ENCODE results near the gene LCAT.
A peak's percentile ranks its signal among the peaks of the same experiment; 100 is the strongest.
"Not testable (repeated sequence)": the region's sequence is repeated elsewhere in the genome, so short reads cannot be mapped to it uniquely, and the experiment has no call there.

The LCAT gene

DNA sequence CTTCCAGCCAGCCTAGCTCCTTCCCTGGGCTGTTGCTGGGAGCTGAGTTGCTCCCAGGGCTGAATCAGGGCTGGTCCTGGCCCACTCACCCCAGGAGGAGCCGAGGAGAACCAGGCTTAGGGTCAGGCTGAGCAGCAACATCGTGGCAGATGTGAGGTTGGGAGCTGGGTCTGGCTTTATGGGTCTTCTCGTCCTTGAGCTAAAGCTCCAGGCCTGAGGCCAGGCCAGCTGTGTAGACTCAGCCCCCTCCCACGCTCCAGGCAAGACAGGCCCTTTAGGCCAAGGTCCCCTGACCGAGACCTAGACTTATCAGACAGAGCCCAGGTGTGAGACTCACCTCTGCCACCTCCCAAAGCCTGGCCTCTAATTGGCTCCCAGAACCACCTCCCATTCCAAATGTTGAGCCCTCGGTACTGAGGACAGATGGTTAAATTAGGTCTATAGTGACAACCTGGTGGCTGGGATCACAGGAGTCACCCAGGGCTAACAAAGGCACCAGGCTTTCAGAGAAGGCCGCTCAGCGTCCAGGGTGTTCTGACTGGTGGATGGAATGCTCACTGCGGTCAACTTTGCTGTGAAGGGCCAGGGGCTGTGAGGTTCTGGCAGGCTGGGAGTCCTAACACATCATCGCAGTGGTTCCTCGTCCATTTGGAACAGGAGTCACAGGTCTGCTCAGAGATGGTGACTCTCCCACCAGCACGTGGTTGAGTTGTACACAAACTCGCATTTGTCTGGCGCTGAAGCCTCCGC lies 12.0 kb downstream of the LCAT start, which contains the start of gene CTRL:
CTRL (minus strand) TSS at position 151 of the 750 bp plus-strand sequence; CDS start at position 141, 10 bp downstream.
- no peak for DNase-seq (ENCODE audit: low read depth)

DNA sequence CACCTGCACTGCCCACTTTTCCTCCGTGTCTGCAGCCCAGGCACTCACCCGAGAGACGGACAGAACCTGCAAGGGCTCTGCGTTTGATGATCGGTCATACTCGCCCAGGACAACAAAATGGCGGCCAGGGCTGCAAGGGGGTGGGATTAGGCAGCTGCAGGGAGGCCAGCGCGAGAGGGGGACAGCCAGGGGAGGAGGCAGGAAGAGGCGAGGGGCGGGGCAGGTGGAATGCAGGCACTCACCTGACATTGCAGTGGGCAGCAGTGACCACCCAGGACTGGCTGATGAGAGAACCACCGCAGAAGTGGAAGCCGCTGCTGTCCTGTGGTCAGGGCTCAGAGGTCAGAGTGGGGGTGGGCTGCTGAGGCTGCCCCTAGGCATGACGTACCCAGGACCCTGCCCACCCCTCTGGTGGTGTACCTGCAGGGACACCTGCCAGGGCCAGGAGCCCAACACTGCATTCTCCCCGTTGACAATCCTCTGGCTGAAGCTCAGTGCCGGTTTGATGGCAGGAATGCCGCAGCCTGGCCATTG lies 13.2 kb downstream of the LCAT start:
- no peak for DNase-seq (ENCODE audit: low read depth)

- no peak for DNase-seq (ENCODE audit: low read depth)
These were observed 13.7 kb downstream of the LCAT start for GRCh38 chr16:67930191-67930590.

DNA sequence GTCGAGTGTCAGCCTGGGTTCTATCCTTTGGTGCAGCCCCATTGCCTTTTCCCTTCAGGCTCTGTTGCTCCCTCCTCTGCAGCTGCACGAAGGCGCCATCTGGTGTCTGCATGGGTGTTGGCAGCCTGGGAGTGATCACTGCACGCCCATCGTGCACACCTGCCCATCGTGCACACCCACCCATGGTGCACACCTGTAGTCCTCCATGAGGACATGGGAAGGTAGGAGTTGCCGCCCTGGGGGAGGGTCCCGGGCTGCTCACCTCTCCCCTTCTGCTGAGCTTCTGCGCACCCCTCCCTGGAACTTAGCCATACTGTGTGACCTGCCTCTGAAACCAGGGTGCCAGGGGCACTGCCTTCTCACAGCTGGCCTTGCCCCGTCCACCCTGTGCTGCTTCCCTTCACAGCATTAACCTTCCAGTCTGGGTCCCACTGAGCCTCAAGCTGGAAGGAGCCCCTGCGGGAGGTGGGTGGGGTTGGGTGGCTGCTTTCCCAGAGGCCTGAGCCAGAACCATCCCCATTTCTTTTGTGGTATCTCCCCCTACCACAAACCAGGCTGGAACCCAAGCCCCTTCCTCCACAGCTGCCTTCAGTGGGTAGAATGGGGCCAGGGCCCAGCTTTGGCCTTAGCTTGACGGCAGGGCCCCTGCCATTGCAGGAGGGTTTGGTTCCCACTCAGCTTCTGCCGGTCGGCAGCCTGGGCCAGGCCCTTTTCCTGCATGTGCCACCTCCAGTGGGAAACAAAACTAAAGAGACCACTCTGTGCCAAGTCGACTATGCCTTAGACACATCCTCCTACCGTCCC lies 15.2 kb downstream of the LCAT start:
- peak; percentile 70 for DNase-seq (ENCODE audit: low read depth)

GRCh38 chr16:67928147-67928546 lies 15.8 kb downstream of the LCAT start:
- no peak for DNase-seq (ENCODE audit: low read depth)

DNA sequence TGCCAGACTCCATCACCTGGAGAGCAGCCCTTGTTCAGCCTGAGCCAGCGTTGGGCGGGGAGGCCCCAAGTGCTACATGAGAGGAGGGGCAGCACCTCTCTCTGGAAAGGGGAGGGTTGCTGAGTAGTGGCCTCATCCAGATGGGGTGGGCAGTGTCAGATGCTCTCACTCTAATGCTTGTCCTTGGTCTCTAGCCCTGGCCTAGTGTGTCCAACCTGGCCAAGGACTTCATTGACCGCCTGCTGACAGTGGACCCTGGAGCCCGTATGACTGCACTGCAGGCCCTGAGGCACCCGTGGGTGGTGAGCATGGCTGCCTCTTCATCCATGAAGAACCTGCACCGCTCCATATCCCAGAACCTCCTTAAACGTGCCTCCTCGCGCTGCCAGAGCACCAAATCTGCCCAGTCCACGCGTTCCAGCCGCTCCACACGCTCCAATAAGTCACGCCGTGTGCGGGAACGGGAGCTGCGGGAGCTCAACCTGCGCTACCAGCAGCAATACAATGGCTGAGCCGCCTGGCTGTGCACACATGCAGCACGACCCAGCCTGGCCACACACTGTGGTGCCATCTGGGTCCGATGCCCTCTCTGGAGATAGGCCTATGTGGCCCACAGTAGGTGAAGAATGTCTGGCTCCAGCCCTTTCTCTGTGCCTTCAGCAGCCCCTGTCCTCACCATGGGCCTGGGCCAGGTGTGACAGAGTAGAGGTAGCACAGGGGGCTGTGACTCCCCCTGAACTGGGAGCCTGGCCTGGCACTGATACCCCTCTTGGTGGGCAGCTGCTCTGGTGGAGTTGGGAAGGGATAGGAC lies 16.6 kb downstream of the LCAT start:
- no peak for DNase-seq (ENCODE audit: low read depth)

- no peak for DNase-seq (ENCODE audit: low read depth)
These were observed 17.7 kb downstream of the LCAT start for GRCh38 chr16:67926181-67926750.

GRCh38 chr16:67924140-67924906 lies 19.6 kb downstream of the LCAT start:
- no peak for DNase-seq (ENCODE audit: low read depth)

DNA sequence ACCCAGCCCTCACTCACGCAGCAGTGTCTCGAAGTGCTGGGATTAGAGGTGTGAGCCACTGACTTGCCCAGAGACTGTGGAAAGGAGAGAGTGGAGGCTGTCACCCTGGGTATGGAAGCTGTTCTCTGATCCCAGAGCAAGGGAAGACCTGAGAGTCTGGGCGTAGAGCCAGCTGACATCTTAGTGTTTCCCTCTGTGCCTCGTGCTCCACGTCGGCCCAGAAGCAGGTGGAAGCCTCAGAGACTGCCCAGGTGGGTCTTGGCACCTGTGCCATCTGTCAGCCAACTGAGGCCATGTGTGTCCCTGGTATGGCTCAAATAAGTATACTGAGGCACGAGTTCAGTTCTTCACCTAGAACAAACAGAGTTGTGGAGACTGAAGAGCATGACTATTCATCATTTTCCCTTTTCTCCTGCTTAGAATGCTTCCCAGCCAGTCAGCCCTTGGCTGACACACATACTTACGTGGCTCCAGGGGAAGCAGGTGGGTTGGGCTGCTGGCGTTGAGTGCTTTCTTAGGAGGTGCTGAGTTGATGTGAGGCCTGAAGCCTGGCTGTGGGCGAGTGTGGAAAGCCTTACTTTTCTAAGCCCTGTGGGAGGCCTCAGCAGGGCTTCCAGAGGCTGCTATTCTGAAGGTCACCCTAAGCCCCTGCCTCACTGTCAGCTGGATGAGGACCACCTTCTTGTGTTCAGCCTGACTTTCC lies 20.4 kb downstream of the LCAT start:
- no peak for DNase-seq (ENCODE audit: low read depth)

- no peak for DNase-seq (ENCODE audit: low read depth)
These were observed 21.2 kb downstream of the LCAT start for GRCh38 chr16:67922740-67923139.

DNA sequence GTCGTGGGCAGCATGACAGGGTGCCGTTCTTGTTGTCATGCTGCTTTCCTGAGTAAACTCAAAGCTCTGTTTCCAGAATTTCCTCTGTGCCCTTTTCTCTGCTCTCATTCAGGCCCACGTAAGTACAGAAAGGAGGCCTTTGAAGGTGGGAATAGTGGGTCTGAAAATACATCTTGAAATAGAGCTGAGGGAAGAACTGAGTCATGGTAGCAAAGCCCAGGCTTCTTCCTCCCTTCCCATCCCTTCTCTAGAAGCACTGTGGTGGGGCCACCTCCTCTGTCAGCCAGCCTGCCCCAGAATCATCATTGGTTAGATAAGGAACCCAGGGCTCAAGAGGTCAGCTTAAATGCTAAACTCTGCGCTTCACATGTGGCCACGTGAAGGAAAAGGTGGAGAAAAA lies 21.7 kb downstream of the LCAT start:
- DNase-seq (ENCODE audit: low read depth), result no peak

- no peak for DNase-seq (ENCODE audit: low read depth)
These were observed 24.2 kb downstream of the LCAT start for GRCh38 chr16:67919622-67920221.

DNA sequence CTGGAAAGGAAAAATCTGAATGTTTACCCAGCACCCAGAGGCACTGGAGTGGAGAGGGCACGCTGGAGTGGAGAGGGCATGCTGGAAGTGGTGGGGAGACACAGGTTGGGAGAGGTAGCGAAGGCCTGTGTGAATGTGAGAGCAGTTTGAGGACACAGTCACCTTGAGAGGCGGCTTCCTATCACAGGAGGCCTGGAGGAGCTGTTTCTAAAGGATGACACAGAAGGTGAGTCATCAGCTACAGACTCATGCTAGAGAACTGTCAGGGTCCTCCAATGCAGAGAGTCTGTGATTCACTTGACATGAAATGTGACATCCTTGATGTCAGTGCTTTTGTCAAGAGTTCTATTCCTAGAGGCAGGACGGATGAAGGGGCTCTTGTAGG lies 26.1 kb downstream of the LCAT start:
- DNase-seq (ENCODE audit: low read depth), result peak; percentile 46

DNA sequence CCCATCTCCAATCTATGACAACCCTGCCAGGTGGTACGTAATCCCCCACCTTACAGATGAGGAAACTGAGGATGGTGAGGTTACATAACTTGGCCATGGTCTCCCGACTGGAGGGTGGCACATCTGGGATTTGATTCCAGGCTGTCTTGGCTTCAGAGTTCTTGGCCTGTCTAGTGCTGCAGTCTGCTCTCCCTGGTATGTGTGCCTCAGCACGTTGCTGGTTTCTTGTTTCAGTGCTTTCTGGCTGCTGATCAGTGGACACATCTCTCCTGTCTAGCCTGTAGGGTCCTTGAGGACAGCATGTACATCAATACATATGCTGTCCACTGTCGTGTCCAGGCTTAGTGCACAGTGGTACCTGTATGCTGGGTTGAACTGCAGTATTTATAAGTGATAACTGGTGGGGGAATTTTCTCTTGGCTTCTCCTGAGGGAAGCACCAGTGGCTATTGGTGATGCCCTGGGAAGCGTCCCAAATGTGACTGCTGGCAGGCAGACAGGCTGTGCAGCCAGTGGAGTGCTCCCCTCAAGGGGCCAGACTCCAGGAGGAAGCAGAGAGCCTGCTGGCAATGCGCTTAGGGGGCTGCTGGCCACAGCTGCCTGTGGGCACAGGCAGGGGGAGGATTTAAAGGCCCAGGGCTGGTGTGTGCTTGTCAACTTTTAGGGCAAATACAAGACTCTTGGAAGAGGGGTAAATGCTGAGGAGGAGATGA lies 26.6 kb downstream of the LCAT start:
- no peak for DNase-seq (ENCODE audit: low read depth)

- DNase-seq (ENCODE audit: low read depth), result no peak
These were observed 27.8 kb downstream of the LCAT start for GRCh38 chr16:67915831-67916723.

DNA sequence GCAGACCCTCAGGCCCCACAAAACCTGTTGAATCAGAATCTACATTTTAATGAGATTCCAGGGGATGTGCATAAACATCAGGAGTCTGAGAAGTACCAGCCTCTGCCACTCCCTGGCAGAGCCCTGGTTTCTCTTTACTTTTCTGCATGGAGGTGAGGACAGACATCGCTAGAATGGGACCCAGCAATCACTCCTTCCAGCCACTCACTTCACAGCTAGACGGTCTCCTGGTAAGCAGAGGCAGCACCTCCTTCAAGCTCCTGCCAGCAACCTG lies 28.5 kb downstream of the LCAT start:
- not testable (repeated sequence) for DNase-seq (ENCODE audit: low read depth)

DNA sequence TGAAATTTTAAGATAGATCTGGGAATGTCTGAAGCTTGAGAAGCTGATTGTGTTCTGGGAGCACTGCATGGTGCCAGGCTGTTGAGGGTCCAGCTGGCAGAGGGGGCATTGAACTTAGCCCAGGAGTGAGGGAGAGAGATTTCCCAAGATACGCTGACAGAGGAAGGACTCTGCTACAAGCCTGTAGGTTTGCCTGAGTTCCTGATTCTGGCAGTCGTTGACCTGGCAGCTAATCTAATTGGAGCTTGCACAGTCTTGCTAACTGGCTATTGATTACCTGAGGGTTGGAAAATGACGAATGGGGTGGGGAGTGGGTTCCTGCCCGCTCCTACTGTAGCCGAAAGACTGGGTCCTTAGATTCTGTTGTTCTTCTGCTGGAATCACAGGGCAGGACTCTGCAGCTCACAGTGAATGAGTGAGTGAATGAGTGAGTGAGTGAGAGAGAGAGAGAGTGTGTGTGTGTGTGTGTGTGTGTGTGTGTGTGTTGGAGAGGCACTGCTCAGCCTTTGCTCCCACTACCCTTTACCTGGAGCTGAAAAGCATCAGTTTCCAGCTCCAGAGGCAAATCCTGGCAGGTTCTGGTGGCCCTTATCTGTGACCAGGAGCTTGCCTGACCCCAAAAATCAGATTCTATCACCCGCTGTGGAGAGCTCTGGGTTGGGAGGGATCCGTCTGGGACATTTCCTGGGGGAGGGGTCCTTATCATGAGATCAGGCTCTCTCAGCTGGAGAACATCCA lies 29.0 kb downstream of the LCAT start:
- no peak for DNase-seq (ENCODE audit: low read depth)

DNA sequence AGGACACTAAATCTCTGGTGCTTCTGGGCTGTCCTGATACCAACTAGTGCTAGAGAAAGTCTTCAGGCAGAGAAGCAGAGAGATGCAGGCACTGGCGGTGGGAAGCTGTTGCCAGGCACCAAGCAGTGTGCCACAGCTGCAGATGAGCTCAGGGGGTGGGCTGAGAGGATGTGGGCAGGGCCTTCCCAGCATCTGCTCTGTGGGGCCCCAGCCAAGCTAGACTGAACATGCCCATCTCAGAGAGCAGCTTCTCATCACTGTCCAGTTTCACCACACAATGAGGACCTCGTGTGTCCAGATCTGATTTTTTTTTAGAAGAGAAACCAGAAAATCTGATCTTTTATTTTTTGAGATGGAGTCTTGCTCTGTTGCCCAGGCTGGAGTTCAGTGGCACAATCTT lies 33.8 kb downstream of the LCAT start:
- DNase-seq (ENCODE audit: low read depth), result no peak

All from activated T-cell treated with anti-CD3 and anti-CD28 coated beads for 24 hours (primary cell).